UCSD-AML1 (cell line): Measurements from ENCODE around the gene KLHDC10.
A peak's percentile ranks its signal among the peaks of the same experiment; 100 is the strongest.
"Not testable (repeated sequence)": the region's sequence is repeated elsewhere in the genome, so short reads cannot be mapped to it uniquely, and the experiment has no call there.

Source experiments
- DNase-seq: peaks from one replicate; lab custom pipeline; 2025; ENCODE audit not compliant: unreplicated experiment; lab: John Stamatoyannopoulos, UW

Gene KLHDC10

DNA sequence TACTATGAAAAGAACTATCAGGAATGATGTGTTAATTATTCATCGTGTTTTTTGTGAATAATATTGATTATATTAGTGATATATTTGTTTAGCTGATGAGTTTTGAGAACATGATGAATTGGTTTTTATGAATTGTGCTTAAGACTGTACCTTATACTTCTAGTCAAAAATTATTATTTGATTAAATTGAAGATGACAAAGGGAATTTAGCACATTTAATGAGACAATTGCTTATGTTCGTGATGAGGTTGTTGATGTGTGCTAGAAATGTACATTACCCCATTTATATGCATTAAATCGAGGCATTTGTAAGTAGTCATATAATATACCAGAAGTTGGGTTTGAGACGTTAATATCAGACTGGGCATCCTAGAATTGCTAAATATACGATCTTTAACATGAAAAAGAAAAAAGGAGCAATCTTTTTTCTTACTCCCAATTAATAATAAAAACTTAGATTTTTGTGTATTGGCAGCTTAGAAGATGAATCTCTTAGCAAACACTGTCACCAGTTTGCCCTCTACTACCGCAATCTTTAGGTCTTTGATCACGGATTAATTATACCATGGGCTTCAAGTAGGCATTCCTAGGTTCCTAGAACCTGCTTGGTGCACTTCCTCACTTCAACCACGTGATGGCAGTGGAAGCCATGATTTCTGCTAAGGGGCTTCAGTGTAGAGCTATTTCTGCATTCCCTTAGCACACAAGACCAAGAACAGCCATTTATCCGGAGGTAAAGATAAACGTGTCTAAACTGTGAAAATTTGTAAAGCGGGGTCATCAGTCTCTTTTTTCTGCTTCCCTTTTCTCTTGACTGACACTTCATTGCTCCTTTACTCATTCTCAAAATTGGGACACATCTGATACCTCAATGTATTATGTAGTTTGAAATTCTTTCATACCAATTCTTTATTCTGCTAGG lies 1.6 kb downstream of the KLHDC10 start:
- peak; percentile 13 for DNase-seq

- no peak for DNase-seq
Measured at GRCh38 chr7:130079846-130080394, 9.6 kb downstream of the KLHDC10 start.

- DNase-seq: not testable (repeated sequence)
Measured at GRCh38 chr7:130083497-130083896, 13.2 kb downstream of the KLHDC10 start.

GRCh38 chr7:130084037-130084875 lies 13.9 kb downstream of the KLHDC10 start:
- DNase-seq: no peak

DNA sequence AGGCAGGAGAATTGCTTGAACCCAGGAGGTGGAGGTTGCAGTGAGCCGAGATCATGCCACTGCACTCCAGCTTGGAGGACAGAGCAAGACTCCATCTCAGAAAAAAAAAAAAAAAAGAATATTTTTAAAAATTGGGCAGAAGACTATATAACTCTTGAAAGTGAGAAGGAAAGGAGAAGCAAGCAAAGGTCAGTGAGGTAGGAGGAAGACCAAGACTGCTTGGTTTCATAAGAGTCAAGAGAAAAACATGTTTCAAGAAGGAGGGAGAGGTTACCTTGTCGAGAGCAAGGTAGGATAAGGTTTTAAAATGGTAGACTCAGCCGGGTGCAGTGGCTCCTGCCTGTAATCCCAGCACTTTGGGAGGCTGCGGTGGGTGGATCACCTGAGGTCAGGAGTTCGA lies 14.9 kb downstream of the KLHDC10 start:
- not testable (repeated sequence) for DNase-seq

DNA sequence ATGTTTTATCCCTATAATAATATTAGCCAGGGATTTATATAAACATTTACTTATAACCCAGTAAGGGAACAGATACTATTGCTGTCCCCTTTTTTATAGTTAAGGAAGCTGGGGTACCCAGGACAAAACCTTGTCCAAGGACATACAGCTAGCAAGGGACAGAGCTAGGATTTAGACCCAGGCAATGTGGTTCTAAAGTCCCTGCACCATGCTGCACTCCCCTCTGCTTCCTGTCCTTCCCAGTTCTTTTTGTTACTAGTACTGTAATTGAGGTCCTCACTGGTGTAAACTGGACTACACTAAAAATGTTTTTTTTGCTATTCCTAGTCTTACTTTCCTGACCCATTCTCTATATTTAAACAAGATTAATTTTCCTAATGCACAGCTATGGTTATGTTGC lies 16.6 kb downstream of the KLHDC10 start:
- no peak for DNase-seq

- DNase-seq: no peak
Measured at GRCh38 chr7:130087364-130087763, 17.0 kb downstream of the KLHDC10 start.

- no peak for DNase-seq
Measured at GRCh38 chr7:130090745-130091532, 20.6 kb downstream of the KLHDC10 start.

DNA sequence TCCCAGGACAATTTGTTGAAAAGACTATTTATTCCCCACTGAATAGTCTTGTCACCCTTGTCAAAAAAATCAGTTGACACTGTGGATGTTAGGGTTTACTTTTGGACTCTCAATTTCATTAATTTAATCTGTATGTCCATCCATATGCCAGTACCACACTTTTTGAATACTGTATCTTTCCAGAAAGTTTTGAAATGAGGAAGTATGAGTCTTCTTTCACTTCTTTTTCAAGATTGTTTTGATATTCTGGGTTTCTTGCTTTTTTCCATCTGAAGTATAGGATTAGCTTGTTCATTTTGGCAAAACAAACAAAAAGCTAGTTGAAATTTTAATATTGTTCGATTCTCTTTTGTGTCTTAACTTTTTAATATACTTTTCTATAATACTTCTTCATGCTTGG lies 21.7 kb downstream of the KLHDC10 start:
- no peak for DNase-seq

DNA sequence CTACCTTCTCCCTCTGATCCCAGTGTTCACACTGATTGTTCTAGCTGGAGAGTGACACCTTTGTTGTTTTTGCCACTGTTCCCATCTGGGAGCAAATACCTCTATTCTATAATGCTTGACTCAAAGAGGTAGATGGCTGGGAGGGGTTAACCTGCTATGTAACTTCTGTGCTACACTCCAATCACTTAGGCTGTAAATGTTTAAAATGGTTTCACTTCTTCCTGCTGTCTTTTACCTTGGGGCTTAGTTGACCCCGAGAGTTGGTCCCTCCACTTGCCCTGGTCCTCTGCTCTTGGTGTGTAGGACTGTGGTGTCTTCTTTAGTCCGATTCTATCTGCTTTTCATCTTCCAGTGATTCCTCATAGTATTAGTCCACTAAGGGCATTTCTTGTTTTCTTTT lies 22.3 kb downstream of the KLHDC10 start:
- DNase-seq: no peak

DNA sequence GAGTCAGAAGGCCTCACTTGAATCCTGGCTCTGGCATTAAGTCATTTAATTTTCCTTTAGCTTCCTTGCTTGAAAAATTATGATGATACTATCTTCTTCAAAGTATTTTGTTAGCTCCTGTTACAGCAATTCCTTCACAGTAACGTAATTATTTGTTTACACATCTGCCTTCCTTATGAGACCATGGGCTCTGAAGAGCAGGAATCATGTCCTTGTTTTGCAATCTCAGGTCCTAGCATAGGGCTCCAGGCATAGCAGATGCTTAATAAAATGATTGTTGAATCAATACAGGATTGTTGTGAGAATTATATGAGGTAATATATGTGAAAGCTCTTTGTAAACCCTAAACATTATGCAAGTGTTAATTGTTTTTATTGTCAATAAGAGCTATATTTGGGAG lies 25.5 kb downstream of the KLHDC10 start:
- no peak for DNase-seq

GRCh38 chr7:130096243-130096827 lies 26.0 kb downstream of the KLHDC10 start:
- DNase-seq: no peak

- DNase-seq: no peak
Measured at GRCh38 chr7:130099331-130099730, 29.0 kb downstream of the KLHDC10 start.

GRCh38 chr7:130102588-130102987 lies 32.3 kb downstream of the KLHDC10 start:
- no peak for DNase-seq

- DNase-seq: no peak
Measured at GRCh38 chr7:130107949-130108674, 37.8 kb downstream of the KLHDC10 start.

- no peak for DNase-seq
Measured at GRCh38 chr7:130108809-130109208, 38.5 kb downstream of the KLHDC10 start.

- DNase-seq: no peak
Measured at GRCh38 chr7:130112093-130112492, 41.8 kb downstream of the KLHDC10 start.

DNA sequence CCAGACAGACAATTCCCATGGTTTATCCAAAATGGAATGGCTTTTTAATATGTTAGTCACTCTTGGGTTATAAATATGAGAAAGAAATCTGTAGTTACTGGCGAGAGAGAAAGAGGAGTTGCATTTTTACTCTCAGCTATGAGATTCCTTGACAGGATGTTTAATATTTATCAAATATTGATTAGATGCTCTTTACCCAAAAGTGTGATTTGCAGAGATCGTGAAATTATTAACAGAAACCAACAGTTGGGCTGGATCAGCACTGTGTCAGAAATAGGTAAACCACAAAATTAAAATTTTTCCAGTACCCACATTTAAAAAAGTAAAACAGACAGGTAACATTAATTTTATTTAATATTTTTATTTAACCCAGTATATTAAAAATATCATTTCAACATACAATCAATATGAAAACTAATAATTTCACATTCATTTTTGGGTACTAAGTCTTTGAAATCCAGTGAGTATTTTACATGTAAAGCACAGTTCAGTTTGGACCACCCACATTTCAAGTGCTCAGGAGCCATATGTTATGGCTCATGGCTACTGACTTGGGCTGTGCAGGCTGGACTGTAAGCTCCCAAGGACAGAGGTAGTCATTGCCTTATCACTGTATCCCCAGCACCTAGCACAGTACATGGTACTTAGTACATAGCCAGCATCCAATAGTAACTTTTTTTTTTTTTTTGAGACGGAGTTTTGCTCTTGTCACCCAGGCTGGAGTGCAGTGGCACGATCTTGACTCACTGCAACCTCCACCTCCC lies 42.5 kb downstream of the KLHDC10 start:
- DNase-seq: no peak

- DNase-seq: not testable (repeated sequence)
Measured at GRCh38 chr7:130113426-130113805, 43.1 kb downstream of the KLHDC10 start.
